HCT116 (cell line): ENCODE results near the gene SZT2.

Experiments used
- EZH2 ChIP-seq: fragments of 200-600 bp; sonication (generic); IDR thresholded peaks from 2 replicates; pipeline ENCODE4 v1.6.1; 2017; ENCODE audit warnings: antibody characterized with exemption, mixed run types
- POLR2A ChIP-seq: IDR thresholded peaks from 2 replicates; pipeline ENCODE4 v1.7.0; 2011; ENCODE audit warnings: borderline replicate concordance; ENCODE audit not compliant: insufficient read depth, insufficient read length; ENCODE audit errors: extremely low read depth
- POLR2AphosphoS5 ChIP-seq: IDR thresholded peaks from 2 replicates; pipeline ENCODE4 v1.6.1; 2011; ENCODE audit warnings: mild to moderate bottlenecking, low read depth, low read length, moderate library complexity
- SP1 ChIP-seq: IDR thresholded peaks from 2 replicates; pipeline ENCODE4 v1.6.1; 2012; ENCODE audit warnings: low read depth
- TCF7L2 ChIP-seq: IDR thresholded peaks from 2 replicates; pipeline ENCODE4 v1.7.0; 2011; ENCODE audit warnings: borderline replicate concordance, inconsistent platforms; ENCODE audit not compliant: insufficient read depth, insufficient read length; ENCODE audit errors: extremely low read depth
- YY1 ChIP-seq: IDR thresholded peaks from 2 replicates; pipeline ENCODE4 v1.6.1; 2011; ENCODE audit warnings: low read length, low read depth, moderate library complexity, mild to moderate bottlenecking; ENCODE audit not compliant: insufficient replicate concordance; ENCODE audit errors: extremely low read depth
- TF ChIP-seq, protein P1 (sequence below), 3 experiments: fragments of 200-600 bp in 1 of 3; sonication (generic) in 1 of 3; IDR thresholded peaks in 2 of 3; conservative IDR thresholded peaks in 1 of 3; 2 replicates each; pipeline ENCODE4 v1.5.1; 2012 to 2017; ENCODE audit warnings: low read depth in 2 of 3, low read length in 2 of 3, antibody characterized with exemption in 1 of 3, borderline replicate concordance in 1 of 3, control low read depth in 1 of 3, mild to moderate bottlenecking in 1 of 3, mixed read lengths in 1 of 3, mixed run types in 1 of 3, moderate library complexity in 1 of 3; ENCODE audit not compliant: insufficient read depth in 1 of 3
- TF ChIP-seq, protein P2 (sequence below): IDR thresholded peaks from 2 replicates; pipeline ENCODE4 v1.6.1; 2012

DNA sequence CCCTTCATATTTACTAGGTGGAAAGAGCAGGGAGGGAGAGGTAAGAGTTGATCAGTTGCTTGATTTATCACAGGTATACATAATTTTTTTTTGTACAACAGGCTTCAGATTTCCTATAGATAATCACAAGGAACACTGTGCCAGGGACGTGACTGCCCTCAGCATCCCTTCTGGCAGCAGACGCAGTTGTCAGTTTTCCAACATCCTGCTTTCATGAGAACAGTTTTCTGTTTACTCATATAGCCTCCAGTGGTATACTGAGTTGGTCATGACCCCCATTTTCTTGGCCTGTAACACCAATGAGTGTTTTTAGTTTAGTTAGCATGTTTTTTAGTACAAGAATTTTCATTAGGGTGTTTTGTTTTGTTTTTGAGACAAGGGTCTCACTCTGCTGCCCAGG, 103.1 kb downstream of the SZT2 start:
- no peak for TF ChIP-seq POLR2A
- TF ChIP-seq SP1 = no peak
- no peak for TF ChIP-seq POLR2AphosphoS5
- no peak for TF ChIP-seq YY1
- TF ChIP-seq TCF7L2 = no peak
- TF ChIP-seq, protein P1, sequence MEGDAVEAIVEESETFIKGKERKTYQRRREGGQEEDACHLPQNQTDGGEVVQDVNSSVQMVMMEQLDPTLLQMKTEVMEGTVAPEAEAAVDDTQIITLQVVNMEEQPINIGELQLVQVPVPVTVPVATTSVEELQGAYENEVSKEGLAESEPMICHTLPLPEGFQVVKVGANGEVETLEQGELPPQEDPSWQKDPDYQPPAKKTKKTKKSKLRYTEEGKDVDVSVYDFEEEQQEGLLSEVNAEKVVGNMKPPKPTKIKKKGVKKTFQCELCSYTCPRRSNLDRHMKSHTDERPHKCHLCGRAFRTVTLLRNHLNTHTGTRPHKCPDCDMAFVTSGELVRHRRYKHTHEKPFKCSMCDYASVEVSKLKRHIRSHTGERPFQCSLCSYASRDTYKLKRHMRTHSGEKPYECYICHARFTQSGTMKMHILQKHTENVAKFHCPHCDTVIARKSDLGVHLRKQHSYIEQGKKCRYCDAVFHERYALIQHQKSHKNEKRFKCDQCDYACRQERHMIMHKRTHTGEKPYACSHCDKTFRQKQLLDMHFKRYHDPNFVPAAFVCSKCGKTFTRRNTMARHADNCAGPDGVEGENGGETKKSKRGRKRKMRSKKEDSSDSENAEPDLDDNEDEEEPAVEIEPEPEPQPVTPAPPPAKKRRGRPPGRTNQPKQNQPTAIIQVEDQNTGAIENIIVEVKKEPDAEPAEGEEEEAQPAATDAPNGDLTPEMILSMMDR (IDR thresholded peaks at IDR 0.05 in 2 of 3, conservative IDR thresholded peaks at IDR 0.05 in 1 of 3; ENCODE audit: borderline replicate concordance in 1 of 3, insufficient read depth in 1 of 3, low read depth in 2 of 3, low read length in 2 of 3) = no peak
- TF ChIP-seq EZH2 = no peak
- TF ChIP-seq, protein P2, sequence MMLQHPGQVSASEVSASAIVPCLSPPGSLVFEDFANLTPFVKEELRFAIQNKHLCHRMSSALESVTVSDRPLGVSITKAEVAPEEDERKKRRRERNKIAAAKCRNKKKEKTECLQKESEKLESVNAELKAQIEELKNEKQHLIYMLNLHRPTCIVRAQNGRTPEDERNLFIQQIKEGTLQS = no peak
